K562 (cell line): ENCODE results near the gene MMP11. TPM values are rescaled to one million over a fixed set of nuclear protein-coding genes. Genes with fewer than 3 reads are reported as not detected.

ENCODE experiments used
- BDP1 ChIP-seq: IDR thresholded peaks from 3 replicates; pipeline ENCODE4 v1.6.1; 2011; ENCODE audit not compliant: insufficient read length, insufficient read depth
- CLOCK ChIP-seq: fragments of 250-450 bp; sonication (Bioruptor Pico); IDR thresholded peaks from 2 replicates; pipeline ENCODE4 v1.4.0; 2020; ENCODE audit warnings: mild to moderate bottlenecking, moderate library complexity, borderline replicate concordance
- FOXK1 ChIP-seq: sonication (generic); formaldehyde crosslinking; IDR thresholded peaks from 2 replicates; pipeline ENCODE4 v1.8.0; 2022; ENCODE audit warnings: missing genetic modification reagents, mild to moderate bottlenecking, borderline replicate concordance
- MAFG ChIP-seq: fragments of 450-650 bp; conservative IDR thresholded peaks from 2 replicates; pipeline ENCODE4 v1.6.1; 2016; ENCODE audit warnings: missing genetic modification characterization, missing compliant biosample characterization
- NCOR1 ChIP-seq: fragments of 450-650 bp; IDR thresholded peaks from 2 replicates; pipeline ENCODE4 v1.6.1; 2016; ENCODE audit warnings: mild to moderate bottlenecking, moderate library complexity
- REST ChIP-seq, 2 experiments: fragments of 450-650 bp; formaldehyde crosslinking in 1 of 2; IDR thresholded peaks; 2 replicates each; pipeline versions ENCODE4 v1.4.0 to v1.6.1; 2014 to 2020; ENCODE audit warnings: mild to moderate bottlenecking in 2 of 2, borderline replicate concordance in 1 of 2, low read depth in 1 of 2
- TAF15 ChIP-seq: fragments of 200-400 bp; formaldehyde crosslinking; IDR thresholded peaks from 2 replicates; pipeline ENCODE4 v1.6.1; 2017; ENCODE audit warnings: mild to moderate bottlenecking, low read depth, low read length, moderate library complexity
- XRCC4 ChIP-seq: IDR thresholded peaks from one replicate; pipeline ENCODE4 v1.6.1; 2011; ENCODE audit not compliant: insufficient read depth, insufficient read length; ENCODE audit errors: extremely low read depth
- ZNF354B ChIP-seq: fragments of 250-450 bp; sonication (Bioruptor Pico); IDR thresholded peaks from 2 replicates; pipeline ENCODE4 v1.4.0; 2020
- ZNF436 ChIP-seq: fragments of 250-450, 450-650 bp; sonication (Bioruptor Pico); formaldehyde crosslinking; IDR thresholded peaks from 2 replicates; pipeline ENCODE4 v1.7.0; 2020; ENCODE audit warnings: mild to moderate bottlenecking
- polyA plus RNA-seq, 8 experiments: library from polyadenylated mRNA; depleted of rRNA in 4 of 8; stranded (reverse) in 5 of 8; unstranded in 3 of 8; fragments of >200 nt; fragmentation: Nextera tagmentation in 2 of 8; fragmentation: Illumina TruSeq in 1 of 8; extraction: Ambion mirVana in 2 of 8; extraction: Trizol in 1 of 8; gene quantifications; 2 replicates each; pipeline versions ENCODE4 v1.2.1 to v1.2.3, GENCODE V29; 2011 to 2014; ENCODE audit warnings: inconsistent platforms in 1 of 8, missing spikeins in 1 of 8
- total RNA-seq, 7 experiments: library from RNA; depleted of rRNA in 6 of 7; stranded (reverse); fragments of >200 nt in 6 of 7; fragmentation: Illumina TruSeq in 2 of 7; extraction: Trizol in 2 of 7; gene quantifications; 2 replicates each; pipeline versions ENCODE4 v1.2.1 to v1.2.3, GENCODE V29; 2011 to 2021; ENCODE audit warnings: low replicate concordance in 1 of 7
- TF ChIP-seq, protein P1 (sequence below): sonication (generic); formaldehyde crosslinking; IDR thresholded peaks from 2 replicates; pipeline ENCODE4 v1.8.0; 2022; ENCODE audit warnings: missing genetic modification reagents, mild to moderate bottlenecking, borderline replicate concordance

Gene MMP11
- total and polyA plus RNA-seq, 9 of the 15 experiments (the other 6 are each of a cell fraction or from before 2014, with no cell fraction given), result 0.14 to 1.8 (median 1.1) TPM; not detected in 2

DNA sequence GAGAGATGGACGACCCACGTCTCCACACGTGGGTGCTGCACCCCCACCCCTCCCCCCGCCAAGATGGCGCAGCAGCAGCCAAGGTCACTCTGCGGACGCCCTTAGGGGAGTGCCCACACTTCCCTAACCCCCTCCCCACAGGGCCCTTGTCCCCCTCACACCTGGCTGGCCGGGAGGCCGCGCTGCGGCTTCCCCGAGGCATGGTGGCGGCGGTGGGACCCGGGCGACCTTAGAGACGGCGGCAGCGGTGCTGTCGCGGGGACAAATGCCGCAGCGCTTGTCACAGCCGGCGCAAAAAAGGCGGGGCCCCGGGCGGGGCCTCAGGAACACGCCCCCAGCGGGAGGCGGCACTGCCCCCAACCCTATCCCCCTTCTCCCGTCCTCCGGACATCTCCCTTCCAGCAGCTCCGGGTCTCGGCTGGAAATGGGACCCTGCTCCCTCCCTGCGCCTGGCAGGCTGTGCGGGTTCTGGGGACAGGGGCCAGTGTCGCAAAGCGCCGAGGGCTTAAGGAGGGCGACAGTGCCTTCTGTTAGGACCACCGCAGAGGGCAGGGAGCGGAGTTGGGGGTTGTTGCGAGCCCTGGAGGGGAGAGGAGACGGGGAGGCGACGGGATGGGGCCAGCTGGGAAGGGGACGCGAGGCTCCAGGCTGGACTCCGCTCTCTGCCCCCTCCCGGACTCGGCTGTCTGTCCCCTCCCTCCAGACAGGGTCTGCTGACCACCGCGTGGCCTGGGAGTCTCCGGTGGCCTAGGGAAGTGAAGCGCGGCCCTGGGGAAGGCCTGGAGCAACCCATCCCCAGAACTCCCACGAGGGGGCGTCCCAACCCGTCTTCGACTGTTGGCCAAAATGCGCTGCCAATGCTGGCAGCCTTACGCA, 4.7 kb upstream of the MMP11 start, which contains the start of gene CHCHD10 (continued):
- peak; percentile 50; the same call in 1 of the 2 replicates for TF ChIP-seq REST (IDR thresholded peaks at IDR 0.05; ENCODE audit: borderline replicate concordance)
- TF ChIP-seq REST (CRISPR knock-in tag; IDR thresholded peaks at IDR 0.05; ENCODE audit: low read depth), result no peak; the same call in 1 of the 2 replicates
- TF ChIP-seq, protein P1, sequence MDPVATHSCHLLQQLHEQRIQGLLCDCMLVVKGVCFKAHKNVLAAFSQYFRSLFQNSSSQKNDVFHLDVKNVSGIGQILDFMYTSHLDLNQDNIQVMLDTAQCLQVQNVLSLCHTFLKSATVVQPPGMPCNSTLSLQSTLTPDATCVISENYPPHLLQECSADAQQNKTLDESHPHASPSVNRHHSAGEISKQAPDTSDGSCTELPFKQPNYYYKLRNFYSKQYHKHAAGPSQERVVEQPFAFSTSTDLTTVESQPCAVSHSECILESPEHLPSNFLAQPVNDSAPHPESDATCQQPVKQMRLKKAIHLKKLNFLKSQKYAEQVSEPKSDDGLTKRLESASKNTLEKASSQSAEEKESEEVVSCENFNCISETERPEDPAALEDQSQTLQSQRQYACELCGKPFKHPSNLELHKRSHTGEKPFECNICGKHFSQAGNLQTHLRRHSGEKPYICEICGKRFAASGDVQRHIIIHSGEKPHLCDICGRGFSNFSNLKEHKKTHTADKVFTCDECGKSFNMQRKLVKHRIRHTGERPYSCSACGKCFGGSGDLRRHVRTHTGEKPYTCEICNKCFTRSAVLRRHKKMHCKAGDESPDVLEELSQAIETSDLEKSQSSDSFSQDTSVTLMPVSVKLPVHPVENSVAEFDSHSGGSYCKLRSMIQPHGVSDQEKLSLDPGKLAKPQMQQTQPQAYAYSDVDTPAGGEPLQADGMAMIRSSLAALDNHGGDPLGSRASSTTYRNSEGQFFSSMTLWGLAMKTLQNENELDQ (CRISPR knock-in tag), result no peak
- no peak for TF ChIP-seq BDP1
- no peak for TF ChIP-seq CLOCK
- no peak for TF ChIP-seq ZNF436 (CRISPR knock-in tag)
- peak; percentile 35; the same call in 1 of the 2 replicates for TF ChIP-seq NCOR1
- no peak for TF ChIP-seq XRCC4
- 0 out of 2 replicates have a peak, but pooled peaks have one; percentile 50 for TF ChIP-seq FOXK1 (CRISPR knock-in tag)
- TF ChIP-seq TAF15, result no peak
- TF ChIP-seq MAFG (tag), result no peak
- TF ChIP-seq ZNF354B, result no peak
